Skeletal muscle satellite cell (primary cell): ENCODE measurements around the gene MYO7A.
A peak's percentile ranks its signal among the peaks of the same experiment; 100 is the strongest.

Experiments
- H3K27me3 ChIP-seq: 2 replicates; pipeline ENCODE4 v1.7.0; 2013; ENCODE audit warnings: low read length; ENCODE audit not compliant: control insufficient read depth, insufficient read depth
- H3K36me3 ChIP-seq: 2 replicates; pipeline ENCODE4 v1.7.0; 2013; ENCODE audit warnings: mild to moderate bottlenecking, control low read depth, low read length; ENCODE audit not compliant: insufficient read depth
- H3K4me1 ChIP-seq: 2 replicates; pipeline ENCODE4 v1.7.0; 2013; ENCODE audit warnings: low read length; ENCODE audit not compliant: control insufficient read depth, insufficient read depth
- H3K4me2 ChIP-seq: 2 replicates; pipeline ENCODE4 v1.7.0; 2013; ENCODE audit warnings: mild to moderate bottlenecking, low read length
- H3K4me3 ChIP-seq: 2 replicates; pipeline ENCODE4 v1.7.0; 2013; ENCODE audit warnings: low read length
- H3K9ac ChIP-seq: 2 replicates; pipeline ENCODE4 v1.7.0; 2013; ENCODE audit warnings: mild to moderate bottlenecking, low read depth, low read length, moderate library complexity
- H3K9me3 ChIP-seq: replicated peaks from 2 replicates; pipeline ENCODE4 v1.7.0; 2013; ENCODE audit warnings: mild to moderate bottlenecking, control low read depth, low read length

The MYO7A gene

GRCh38 chr11:77124488-77124887 is 3.6 kb upstream of the MYO7A start:
- Histone ChIP-seq H3K4me1 (peaks cover 13% of the 10 kb centered on the region), H3K4me2 (no peak overlapping the region), H3K27me3 (peaks cover 2% of the 10 kb centered on the region), H3K9me3 (no peaks in the 10 kb centered on the region), H3K4me3 (no peak overlapping the region), H3K9ac (no peak overlapping the region), H3K36me3 (peaks cover 29% of the 10 kb centered on the region)

GRCh38 chr11:77125191-77125590 is 2.9 kb upstream of the MYO7A start:
- Histone ChIP-seq H3K4me3 (no peak overlapping the region), H3K9me3 (no peaks in the 10 kb centered on the region), H3K4me1 (peaks cover 13% of the 10 kb centered on the region), H3K27me3 (peaks cover 2% of the 10 kb centered on the region), H3K9ac (no peak overlapping the region), H3K4me2 (no peak overlapping the region), H3K36me3 (peaks cover 23% of the 10 kb centered on the region)

- no peaks in the 10 kb centered on the region for H3K9me3 ChIP-seq
- H3K9ac ChIP-seq: no peak overlapping the region
- H3K4me1 ChIP-seq: peaks cover 13% of the 10 kb centered on the region
- H3K27me3 ChIP-seq: peaks cover 2% of the 10 kb centered on the region
- H3K4me3 ChIP-seq: no peak overlapping the region
- peaks cover 18% of the 10 kb centered on the region for H3K36me3 ChIP-seq
- no peak overlapping the region for H3K4me2 ChIP-seq
These were observed 2.4 kb upstream of the MYO7A start for GRCh38 chr11:77125695-77126094.

- H3K4me2 ChIP-seq: no peak overlapping the region
- no peaks in the 10 kb centered on the region for H3K9me3 ChIP-seq
- no peak overlapping the region for H3K4me3 ChIP-seq
- H3K9ac ChIP-seq: no peak overlapping the region
- H3K27me3 ChIP-seq: peaks cover 2% of the 10 kb centered on the region
- H3K4me1 ChIP-seq: peaks cover 13% of the 10 kb centered on the region
- H3K36me3 ChIP-seq: peaks cover 15% of the 10 kb centered on the region
These were observed 1.8 kb upstream of the MYO7A start for GRCh38 chr11:77126156-77126775.

- Histone ChIP-seq H3K9ac (no peak overlapping the region), H3K4me3 (peak overlapping the region; percentile 69)
These were observed 1.2 kb upstream of the MYO7A start for GRCh38 chr11:77126861-77127234.

GRCh38 chr11:77127235-77127911 is 673 bp upstream of the MYO7A start:
- Histone ChIP-seq H3K4me3 (peak overlapping the region; percentile 69), H3K9ac (no peak overlapping the region), H3K36me3 (peaks cover 12% of the 10 kb centered on the region), H3K4me2 (peak overlapping the region; percentile 94), H3K27me3 (peaks cover 2% of the 10 kb centered on the region), H3K4me1 (peaks cover 13% of the 10 kb centered on the region), H3K9me3 (no peaks in the 10 kb centered on the region)

More at GRCh38 chr11:77126861-77127234, 1.2 kb upstream of the MYO7A start:
- H3K27me3 ChIP-seq: peaks cover 2% of the 10 kb centered on the region
- H3K9me3 ChIP-seq: no peaks in the 10 kb centered on the region
- H3K4me2 ChIP-seq: peak overlapping the region; percentile 94
- peaks cover 13% of the 10 kb centered on the region for H3K4me1 ChIP-seq
- peaks cover 15% of the 10 kb centered on the region for H3K36me3 ChIP-seq

GRCh38 chr11:77129069-77129841 is 1.2 kb downstream of the MYO7A start:
- H3K4me3 ChIP-seq: no peak overlapping the region
- H3K36me3 ChIP-seq: peaks cover 2% of the 10 kb centered on the region
- H3K9me3 ChIP-seq: no peaks in the 10 kb centered on the region
- no peak overlapping the region for H3K9ac ChIP-seq
- peaks cover 2% of the 10 kb centered on the region for H3K27me3 ChIP-seq
- H3K4me1 ChIP-seq: peaks cover 13% of the 10 kb centered on the region
- H3K4me2 ChIP-seq: no peak overlapping the region

GRCh38 chr11:77129842-77130756 is 2.1 kb downstream of the MYO7A start:
- H3K9me3 ChIP-seq: no peaks in the 10 kb centered on the region
- no peak overlapping the region for H3K9ac ChIP-seq

GRCh38 chr11:77130763-77131513 is 2.9 kb downstream of the MYO7A start:
- no peak overlapping the region for H3K4me3 ChIP-seq
- H3K27me3 ChIP-seq: peaks cover 2% of the 10 kb centered on the region
- H3K4me1 ChIP-seq: peaks cover 13% of the 10 kb centered on the region
- no peaks in the 10 kb centered on the region for H3K36me3 ChIP-seq
- H3K9me3 ChIP-seq: no peaks in the 10 kb centered on the region
- H3K4me2 ChIP-seq: no peak overlapping the region
- no peak overlapping the region for H3K9ac ChIP-seq

More at GRCh38 chr11:77129842-77130756, 2.1 kb downstream of the MYO7A start:
- Histone ChIP-seq H3K36me3 (peaks cover 1% of the 10 kb centered on the region), H3K4me2 (no peak overlapping the region), H3K4me3 (no peak overlapping the region), H3K4me1 (peaks cover 13% of the 10 kb centered on the region), H3K27me3 (peaks cover 2% of the 10 kb centered on the region)

- no peak overlapping the region for H3K9ac ChIP-seq
- H3K27me3 ChIP-seq: peaks cover 5% of the 10 kb centered on the region
- peaks cover 13% of the 10 kb centered on the region for H3K4me1 ChIP-seq
- H3K9me3 ChIP-seq: no peaks in the 10 kb centered on the region
- H3K4me2 ChIP-seq: no peak overlapping the region
- no peaks in the 10 kb centered on the region for H3K36me3 ChIP-seq
- H3K4me3 ChIP-seq: no peak overlapping the region
These were observed 3.5 kb downstream of the MYO7A start for GRCh38 chr11:77131560-77131959.
